ENCODE measurements around the gene EPOP. TPM values are rescaled to one million over a fixed set of nuclear protein-coding genes. Genes with fewer than 3 reads are reported as not detected.

The EPOP gene
- total and polyA plus RNA-seq, 2 donors (not counting 1 experiment from before 2014, with no cell fraction given), result 0.14 to 0.33 TPM

DNA sequence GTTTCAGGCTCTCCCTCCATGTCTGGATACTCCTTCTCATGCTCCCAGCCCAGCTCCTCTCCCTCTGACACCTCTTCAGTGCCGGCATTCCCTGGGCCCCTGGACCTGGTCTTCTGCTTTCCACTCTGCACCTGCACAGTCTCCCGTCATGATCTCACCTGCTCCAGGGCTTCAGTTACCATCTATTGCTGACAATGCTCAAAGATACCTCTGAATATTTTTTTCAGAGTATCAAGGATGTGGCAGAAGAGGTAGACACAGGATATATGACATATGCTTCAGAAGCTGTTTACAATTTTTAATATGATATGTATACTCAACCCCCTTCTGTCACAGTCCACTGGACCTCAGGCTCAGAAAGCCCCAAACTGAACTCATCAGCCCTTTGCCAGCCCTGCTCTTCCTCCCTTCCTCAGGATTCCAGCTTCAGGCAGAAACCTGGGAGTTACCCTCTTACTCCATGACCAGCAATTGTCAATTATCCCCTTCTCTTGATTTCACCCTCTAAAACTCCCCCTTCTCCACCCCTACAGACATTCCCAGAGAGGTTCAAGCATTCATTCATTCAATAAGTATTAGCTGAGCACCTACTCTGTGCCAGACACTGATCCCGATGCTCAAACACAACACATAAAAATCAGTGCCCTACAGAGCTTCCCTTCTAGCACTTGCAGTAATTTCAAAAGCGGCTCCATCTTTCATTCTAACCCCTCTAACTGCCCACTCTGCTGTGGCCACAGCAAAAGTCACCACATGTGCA is 22.5 kb upstream of the EPOP start:
- Histone ChIP-seq H4K20me1 (ENCODE audit: control insufficient read depth, extremely low read depth, insufficient read depth, low read length) (no peaks in the 10 kb centered on the region), H3K9ac (ENCODE audit: insufficient read depth, low read length) (no peak overlapping the region), H2AFZ (ENCODE audit: low read length) (no peak overlapping the region), H3K4me1 (ENCODE audit: control insufficient read depth, extremely low read depth, insufficient read depth, low read length) (peaks cover 10% of the 10 kb centered on the region), H3K27me3 (ENCODE audit: control insufficient read depth, insufficient read depth, low read length) (no peaks in the 10 kb centered on the region), H3K36me3 (ENCODE audit: control insufficient read depth, insufficient read depth, low read length) (no peaks in the 10 kb centered on the region), H3K27ac (ENCODE audit: insufficient read depth, low read length) (no peak overlapping the region), H3K4me2 (ENCODE audit: extremely low read depth, insufficient read depth, low read length) (no peak overlapping the region), H3K4me3 (replicated peaks in 1 of 4; ENCODE audit: control extremely low read depth in 1 of 4, insufficient read depth in 1 of 4, low read depth in 3 of 4, low read length in 4 of 4) (no peak overlapping the region), H3K9me3 (ENCODE audit: control insufficient read depth, insufficient read depth, low read depth, low read length) (no peaks in the 10 kb centered on the region), H3K79me2 (ENCODE audit: control insufficient read depth, insufficient read depth, low read length) (no peaks in the 10 kb centered on the region)
- no peak for TF ChIP-seq EZH2 (IDR thresholded peaks at IDR 0.05; ENCODE audit: low read length, missing control alignments)
- TF ChIP-seq, protein P1, sequence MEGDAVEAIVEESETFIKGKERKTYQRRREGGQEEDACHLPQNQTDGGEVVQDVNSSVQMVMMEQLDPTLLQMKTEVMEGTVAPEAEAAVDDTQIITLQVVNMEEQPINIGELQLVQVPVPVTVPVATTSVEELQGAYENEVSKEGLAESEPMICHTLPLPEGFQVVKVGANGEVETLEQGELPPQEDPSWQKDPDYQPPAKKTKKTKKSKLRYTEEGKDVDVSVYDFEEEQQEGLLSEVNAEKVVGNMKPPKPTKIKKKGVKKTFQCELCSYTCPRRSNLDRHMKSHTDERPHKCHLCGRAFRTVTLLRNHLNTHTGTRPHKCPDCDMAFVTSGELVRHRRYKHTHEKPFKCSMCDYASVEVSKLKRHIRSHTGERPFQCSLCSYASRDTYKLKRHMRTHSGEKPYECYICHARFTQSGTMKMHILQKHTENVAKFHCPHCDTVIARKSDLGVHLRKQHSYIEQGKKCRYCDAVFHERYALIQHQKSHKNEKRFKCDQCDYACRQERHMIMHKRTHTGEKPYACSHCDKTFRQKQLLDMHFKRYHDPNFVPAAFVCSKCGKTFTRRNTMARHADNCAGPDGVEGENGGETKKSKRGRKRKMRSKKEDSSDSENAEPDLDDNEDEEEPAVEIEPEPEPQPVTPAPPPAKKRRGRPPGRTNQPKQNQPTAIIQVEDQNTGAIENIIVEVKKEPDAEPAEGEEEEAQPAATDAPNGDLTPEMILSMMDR (conservative IDR thresholded peaks at IDR 0.05 in 1 of 2, IDR thresholded peaks at IDR 0.05 in 1 of 2; ENCODE audit: low read depth in 1 of 2, low read length in 2 of 2), result no peak
- no peak for DNase-seq (ENCODE audit: low read depth in 2 of 2)

DNA sequence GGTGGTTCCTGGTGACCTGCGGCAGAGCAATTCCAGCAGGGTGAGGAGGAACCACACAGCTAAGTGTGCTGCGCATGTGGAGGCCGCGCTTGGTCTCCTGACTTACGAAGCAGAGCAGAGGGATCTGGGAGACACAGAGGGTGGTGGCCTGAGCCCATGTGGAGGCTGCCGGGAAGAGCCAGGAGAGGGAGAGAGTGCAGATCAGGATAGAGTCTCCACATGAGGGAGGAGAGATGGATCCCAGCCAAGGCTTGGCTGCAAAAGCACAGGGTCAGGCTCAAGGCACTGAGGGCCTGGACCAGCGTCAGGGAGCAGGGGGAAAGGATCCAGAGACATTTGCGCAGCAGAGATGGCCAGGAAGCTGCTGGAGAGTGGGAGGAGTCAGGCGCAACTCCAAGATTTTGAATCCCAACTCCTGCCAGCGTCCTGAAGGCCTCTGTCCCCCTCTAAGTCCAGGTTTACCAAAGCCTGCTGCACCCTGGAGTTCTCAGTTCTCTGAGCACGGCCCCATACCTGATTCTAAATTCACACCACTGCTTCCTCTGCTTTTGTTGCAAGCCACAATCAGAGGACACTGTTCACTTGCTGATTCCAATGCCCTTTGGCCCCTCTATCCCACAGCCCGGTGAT is 19.1 kb upstream of the EPOP start:
- peak overlapping the region; percentile 16 for H3K9ac ChIP-seq (ENCODE audit: insufficient read depth, low read length)
- TF ChIP-seq, protein P1 (conservative IDR thresholded peaks at IDR 0.05 in 1 of 2, IDR thresholded peaks at IDR 0.05 in 1 of 2; ENCODE audit: low read depth in 1 of 2, low read length in 2 of 2), result no peak
- no peak for TF ChIP-seq EZH2 (IDR thresholded peaks at IDR 0.05; ENCODE audit: low read length, missing control alignments)

DNA sequence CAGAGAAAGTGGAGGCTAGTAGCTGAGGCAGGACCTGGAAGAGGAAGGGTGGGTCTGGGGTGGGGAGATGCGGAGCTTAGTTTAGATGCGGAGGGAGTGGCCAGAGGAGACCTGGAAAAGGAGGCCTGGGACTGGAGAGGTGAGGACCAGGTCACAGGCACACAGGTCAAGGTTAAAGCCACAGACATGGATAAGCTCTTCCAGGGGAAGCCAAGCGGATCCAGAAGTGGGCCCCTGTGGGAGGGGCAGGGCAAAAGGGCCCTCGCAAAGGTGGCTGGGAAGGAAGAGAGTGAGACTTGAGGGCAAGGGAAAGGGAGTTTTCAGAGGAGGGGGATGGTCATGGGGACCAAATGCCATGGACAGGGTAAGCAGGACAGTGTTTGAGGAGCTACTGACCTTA is 16.4 kb upstream of the EPOP start:
- no peaks in the 10 kb centered on the region for H3K27me3 ChIP-seq (ENCODE audit: control insufficient read depth, insufficient read depth, low read length)
- H3K9me3 ChIP-seq (ENCODE audit: control insufficient read depth, insufficient read depth, low read depth, low read length), result no peaks in the 10 kb centered on the region
- H3K79me2 ChIP-seq (ENCODE audit: control insufficient read depth, insufficient read depth, low read length), result no peaks in the 10 kb centered on the region
- no peak overlapping the region for H3K4me2 ChIP-seq (ENCODE audit: extremely low read depth, insufficient read depth, low read length)
- no peaks in the 10 kb centered on the region for H4K20me1 ChIP-seq (ENCODE audit: control insufficient read depth, extremely low read depth, insufficient read depth, low read length)
- no peak overlapping the region for H3K27ac ChIP-seq (ENCODE audit: insufficient read depth, low read length)
- no peak overlapping the region for H2AFZ ChIP-seq (ENCODE audit: low read length)
- no peaks in the 10 kb centered on the region for H3K36me3 ChIP-seq (ENCODE audit: control insufficient read depth, insufficient read depth, low read length)
- H3K4me1 ChIP-seq (ENCODE audit: control insufficient read depth, extremely low read depth, insufficient read depth, low read length), result peaks cover 8% of the 10 kb centered on the region
- no peak for DNase-seq (ENCODE audit: low read depth in 2 of 2)
- no peak overlapping the region for H3K4me3 ChIP-seq (replicated peaks in 1 of 4; ENCODE audit: control extremely low read depth in 1 of 4, insufficient read depth in 1 of 4, low read depth in 3 of 4, low read length in 4 of 4)
- TF ChIP-seq EZH2 (IDR thresholded peaks at IDR 0.05; ENCODE audit: low read length, missing control alignments), result no peak
- TF ChIP-seq, protein P1 (conservative IDR thresholded peaks at IDR 0.05 in 1 of 2, IDR thresholded peaks at IDR 0.05 in 1 of 2; ENCODE audit: low read depth in 1 of 2, low read length in 2 of 2), result no peak
- no peak overlapping the region for H3K9ac ChIP-seq (ENCODE audit: insufficient read depth, low read length)

More for the DNA sequence above, 19.1 kb upstream of the EPOP start:
- no peaks in the 10 kb centered on the region for H4K20me1 ChIP-seq (ENCODE audit: control insufficient read depth, extremely low read depth, insufficient read depth, low read length)
- H3K4me3 ChIP-seq (replicated peaks in 1 of 4; ENCODE audit: control extremely low read depth in 1 of 4, insufficient read depth in 1 of 4, low read depth in 3 of 4, low read length in 4 of 4), result no peak overlapping the region
- no peaks in the 10 kb centered on the region for H3K9me3 ChIP-seq (ENCODE audit: control insufficient read depth, insufficient read depth, low read depth, low read length)
- DNase-seq (ENCODE audit: low read depth in 2 of 2), result peak; percentile 45 to 85
- no peaks in the 10 kb centered on the region for H3K79me2 ChIP-seq (ENCODE audit: control insufficient read depth, insufficient read depth, low read length)
- peak overlapping the region; percentile 8 for H3K27ac ChIP-seq (ENCODE audit: insufficient read depth, low read length)
- no peaks in the 10 kb centered on the region for H3K27me3 ChIP-seq (ENCODE audit: control insufficient read depth, insufficient read depth, low read length)
- H2AFZ ChIP-seq (ENCODE audit: low read length), result peak overlapping the region; percentile 91
- peak overlapping the region; percentile 35 for H3K4me2 ChIP-seq (ENCODE audit: extremely low read depth, insufficient read depth, low read length)
- H3K36me3 ChIP-seq (ENCODE audit: control insufficient read depth, insufficient read depth, low read length), result no peaks in the 10 kb centered on the region
- peaks cover 8% of the 10 kb centered on the region for H3K4me1 ChIP-seq (ENCODE audit: control insufficient read depth, extremely low read depth, insufficient read depth, low read length)

Measured in fibroblast of lung (primary cell).